ENCODE measurements around the gene GP1BA. TPM values are rescaled to one million over a fixed set of nuclear protein-coding genes. Genes with fewer than 3 reads are reported as not detected.
A peak's percentile ranks its signal among the peaks of the same experiment; 100 is the strongest.

GP1BA gene
- total and polyA plus RNA-seq, 8 donors = 0.05 TPM; not detected in 7

DNA sequence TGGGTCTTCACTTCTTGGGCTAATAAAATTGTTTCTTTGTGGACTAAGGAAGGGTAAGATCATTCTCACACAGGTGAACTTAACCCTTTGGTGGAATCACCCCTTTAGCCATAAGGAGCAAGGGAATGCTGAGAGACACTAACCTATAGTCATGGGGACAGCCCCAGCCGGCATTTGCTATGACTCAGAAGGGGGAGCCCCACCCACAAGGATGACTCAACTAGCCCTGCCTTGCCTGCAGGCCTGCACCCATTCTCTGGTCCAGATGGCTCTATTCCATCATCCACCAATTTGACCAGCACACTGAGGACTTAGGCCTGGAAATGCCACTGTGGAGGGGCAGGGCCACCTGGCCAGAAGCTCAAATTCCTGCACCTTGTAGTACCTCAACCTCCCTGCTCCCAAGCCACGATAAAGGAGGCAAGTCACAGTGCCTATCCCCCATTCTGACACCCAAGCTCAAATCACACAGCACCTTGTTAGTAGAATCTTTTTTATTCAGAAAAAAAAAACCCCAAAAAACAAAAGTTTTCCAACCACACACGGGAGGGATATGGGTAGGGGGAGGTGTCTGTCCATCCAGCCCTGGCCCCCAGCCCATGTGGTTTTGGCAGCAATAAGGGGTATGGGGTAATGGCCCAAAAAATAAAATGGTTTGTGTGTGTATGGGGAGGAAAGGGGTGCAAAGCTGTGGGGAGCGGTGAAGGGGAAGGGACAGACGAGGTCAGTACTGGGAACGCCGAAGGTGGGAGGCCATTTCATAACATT lies 13.3 kb downstream of the GP1BA start:
- intact Hi-C loops (cut with DNase I; ENCODE audit: low total_unique reads) = no loop called here
- H3K4me3 ChIP-seq = peak overlapping the region in 3 of 4 donors; percentile 82 to 100 (median 100)
- peak; percentile 79 to 80 for DNase-seq
- peaks cover 53 to 78% (median 73%) of the 10 kb centered on the region in 4 donors for H3K4me1 ChIP-seq
- no peaks in the 10 kb centered on the region for H3K27me3 ChIP-seq
- TF ChIP-seq CTCF (IDR thresholded peaks at IDR 0.05) (no peak), POLR2AphosphoS5 (IDR thresholded peaks at IDR 0.05) (peak in 2 of 3 donors; percentile 58 to 87), EP300 (IDR thresholded peaks at IDR 0.05) (no peak), POLR2A (IDR thresholded peaks at IDR 0.05) (no peak)
- H3K27ac ChIP-seq = peak overlapping the region; percentile 72 to 100 (median 97)
- H3K36me3 ChIP-seq = peaks cover 41 to 51% (median 50%) of the 10 kb centered on the region in 4 donors
- WGBS, 5 donors = 19 to 45% (median 29%) methylated on average over 7 of the region's 7 CpGs
- no peaks in the 10 kb centered on the region for H3K9me3 ChIP-seq

- intact Hi-C loops (cut with DNase I; ENCODE audit: low total_unique reads) = no loop called here
- Histone ChIP-seq H3K4me3 (peak overlapping the region; percentile 82 to 100 (median 100)), H3K4me1 (peaks cover 57 to 79% (median 76%) of the 10 kb centered on the region in 4 donors), H3K27me3 (no peaks in the 10 kb centered on the region), H3K9me3 (no peaks in the 10 kb centered on the region), H3K36me3 (peaks cover 41 to 51% (median 50%) of the 10 kb centered on the region in 4 donors), H3K27ac (peak overlapping the region; percentile 72 to 100 (median 97))
- TF ChIP-seq POLR2AphosphoS5 (IDR thresholded peaks at IDR 0.05) = no peak
- TF ChIP-seq EP300 (IDR thresholded peaks at IDR 0.05) = no peak
- no peak for DNase-seq
- 12 to 22% (median 17%) methylated on average over 3 to 4 of the region's 4 CpGs for WGBS, 5 donors
Observed at GRCh38 chr17:4945944-4946280, 13.8 kb downstream of the GP1BA start.

DNA sequence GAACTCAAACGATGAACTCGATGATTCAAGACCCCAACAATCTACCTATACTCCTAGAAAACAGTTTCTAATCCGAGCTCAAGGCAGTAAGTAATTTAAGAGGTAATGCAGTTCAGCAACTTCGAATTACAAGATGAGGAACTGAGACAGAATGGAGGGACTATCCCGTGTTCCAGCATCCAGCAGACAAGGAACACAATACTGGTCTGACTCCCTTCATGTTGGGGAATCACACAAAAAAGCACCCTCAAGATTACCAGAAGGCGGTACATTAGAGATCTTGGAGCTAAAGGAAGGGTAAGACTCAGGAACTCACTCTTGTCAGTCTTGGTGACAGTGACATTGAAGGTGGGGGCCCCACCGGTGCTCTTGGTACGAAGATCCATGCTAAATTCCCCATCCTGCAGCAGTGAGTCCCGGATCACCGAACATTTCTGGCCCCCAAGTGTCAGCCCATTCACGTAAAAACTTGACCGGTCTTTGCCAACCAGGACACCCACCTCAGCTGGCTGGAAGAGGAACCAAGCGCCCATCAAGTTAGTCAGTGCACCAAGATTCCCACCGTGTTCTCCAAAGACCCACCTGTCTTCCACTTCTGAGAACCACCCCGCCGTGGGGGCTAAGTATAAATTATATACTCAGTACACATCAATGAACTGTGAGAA lies 14.4 kb downstream of the GP1BA start:
- peaks cover 41 to 51% (median 50%) of the 10 kb centered on the region in 4 donors for H3K36me3 ChIP-seq
- peaks cover 52 to 79% (median 75%) of the 10 kb centered on the region in 4 donors for H3K4me1 ChIP-seq
- 12 to 19% (median 18%) methylated on average over 16 of the region's 16 CpGs for WGBS, 5 donors
- peak overlapping the region; percentile 82 to 100 (median 100) for H3K4me3 ChIP-seq
- no peak for TF ChIP-seq EP300 (IDR thresholded peaks at IDR 0.05)
- TF ChIP-seq POLR2A (IDR thresholded peaks at IDR 0.05) = no peak
- no peak for TF ChIP-seq POLR2AphosphoS5 (IDR thresholded peaks at IDR 0.05)
- TF ChIP-seq CTCF (IDR thresholded peaks at IDR 0.05) = no peak
- H3K27ac ChIP-seq = peak overlapping the region; percentile 72 to 100 (median 97)
- no peak for DNase-seq
- H3K9me3 ChIP-seq = no peaks in the 10 kb centered on the region
- no peaks in the 10 kb centered on the region for H3K27me3 ChIP-seq
- intact Hi-C loops (cut with DNase I; ENCODE audit: low total_unique reads) = no loop called here

GRCh38 chr17:4947010-4947410 lies 14.9 kb downstream of the GP1BA start:
- intact Hi-C loops (cut with DNase I; ENCODE audit: low total_unique reads) = no loop called here
- WGBS, 5 donors = 0 to 3% (median 0%) methylated on average over 7 of the region's 7 CpGs
- Histone ChIP-seq H3K4me3 (peak overlapping the region; percentile 82 to 100 (median 100)), H3K36me3 (peaks cover 41 to 50% (median 48%) of the 10 kb centered on the region in 4 donors), H3K4me1 (peaks cover 46 to 78% (median 71%) of the 10 kb centered on the region in 4 donors), H3K27ac (peak overlapping the region; percentile 96 to 100 (median 99)), H3K9me3 (no peaks in the 10 kb centered on the region), H3K27me3 (no peaks in the 10 kb centered on the region)
- TF ChIP-seq CTCF (IDR thresholded peaks at IDR 0.05) (no peak), POLR2A (IDR thresholded peaks at IDR 0.05) (no peak)
- DNase-seq = peak in 1 of 2 donors; percentile 53

All from stomach (tissue), 9 donors.